ENCODE results near the gene A4GALT.

The A4GALT gene

DNA sequence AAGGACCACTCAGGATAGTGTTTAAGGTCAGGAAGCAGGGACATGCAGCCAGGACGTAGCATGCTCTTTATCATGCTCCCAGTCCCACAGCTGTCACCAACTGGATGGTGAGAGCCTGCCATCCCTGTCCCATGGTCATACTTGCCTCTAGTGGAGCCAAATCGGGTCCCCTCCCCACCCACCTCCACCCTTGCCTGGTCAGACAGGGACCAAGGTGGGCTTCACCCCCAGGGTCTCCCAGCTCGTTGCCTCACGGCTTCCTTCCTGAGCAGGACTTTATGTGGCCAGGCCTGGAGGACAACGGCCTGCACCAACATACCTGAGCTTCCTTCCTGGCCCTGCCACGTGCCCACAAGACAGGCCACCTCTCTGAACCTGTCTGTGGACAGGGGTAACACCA lies 19.8 kb downstream of the A4GALT start:
- no peak for DNase-seq

DNA sequence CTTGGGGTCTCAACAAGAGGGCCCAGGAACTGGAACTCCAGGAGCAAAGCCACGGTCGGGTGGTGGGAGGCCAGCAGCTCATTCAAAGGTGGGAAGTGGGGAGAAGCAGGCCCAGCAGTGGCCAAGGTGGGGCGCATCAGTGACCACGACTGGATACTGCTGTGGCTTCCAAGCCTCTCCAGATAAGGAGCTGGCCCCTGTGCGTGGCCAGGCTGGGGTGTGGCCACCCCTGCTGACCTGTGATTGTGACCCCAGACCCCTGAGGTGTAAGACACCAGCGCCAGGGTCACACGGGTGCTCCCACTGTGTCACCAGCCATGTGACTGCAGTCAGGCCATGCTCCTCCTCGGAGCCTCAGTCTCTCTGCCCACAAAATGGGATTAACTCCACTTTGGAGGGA lies 20.3 kb downstream of the A4GALT start:
- no peak for DNase-seq

DNA sequence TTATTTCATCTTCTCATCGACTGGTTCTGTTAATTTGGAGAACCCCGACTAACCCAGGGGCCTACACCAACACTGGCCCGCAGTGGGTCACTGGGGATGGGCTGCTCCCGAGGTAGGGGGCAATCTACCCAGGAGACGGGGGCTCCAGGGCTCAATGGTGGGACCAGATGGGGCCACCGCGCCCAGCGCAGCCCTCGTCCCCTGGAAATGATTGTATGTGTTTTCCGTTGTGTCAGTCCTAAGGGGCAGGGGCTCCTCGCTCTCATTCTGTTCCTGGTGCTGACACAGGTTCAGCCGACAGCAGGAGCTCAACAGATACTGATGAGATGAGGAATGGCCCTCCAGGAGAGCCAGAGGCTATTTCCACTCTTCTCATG lies 20.7 kb downstream of the A4GALT start:
- DNase-seq = no peak

DNA sequence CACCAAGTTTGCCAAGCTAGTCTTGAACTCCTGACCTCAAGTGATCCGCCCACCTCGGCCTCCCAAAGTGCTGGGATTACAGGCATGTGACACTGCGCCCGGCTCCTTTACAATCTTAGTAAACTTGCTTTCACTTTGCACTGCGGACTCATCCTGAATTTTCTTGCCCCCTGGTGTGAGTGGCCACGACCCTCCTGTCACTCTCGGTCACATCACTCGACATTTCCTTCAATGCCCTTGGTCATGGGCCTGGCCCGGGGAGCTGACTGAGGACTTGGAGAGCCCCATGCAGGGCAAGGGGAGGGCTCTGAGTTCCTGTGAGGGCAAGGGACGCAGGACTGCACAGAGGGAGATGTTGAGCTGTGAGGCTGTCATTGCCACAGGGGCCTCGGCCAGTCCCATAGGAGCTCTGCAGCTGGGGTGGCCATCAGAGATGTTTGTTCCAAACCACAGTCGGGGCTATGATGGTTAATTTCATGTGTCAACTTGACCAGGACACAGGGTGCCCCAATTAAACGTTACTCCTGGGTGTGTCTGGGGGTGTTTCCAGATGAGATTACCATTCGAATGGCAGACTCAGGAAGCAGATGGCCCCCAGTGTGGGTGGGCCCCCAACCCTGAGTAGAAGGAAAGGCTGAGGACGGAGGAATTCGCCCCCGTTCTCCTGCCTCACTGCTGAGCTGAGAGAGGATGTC lies 21.2 kb downstream of the A4GALT start:
- no peak for DNase-seq

DNA sequence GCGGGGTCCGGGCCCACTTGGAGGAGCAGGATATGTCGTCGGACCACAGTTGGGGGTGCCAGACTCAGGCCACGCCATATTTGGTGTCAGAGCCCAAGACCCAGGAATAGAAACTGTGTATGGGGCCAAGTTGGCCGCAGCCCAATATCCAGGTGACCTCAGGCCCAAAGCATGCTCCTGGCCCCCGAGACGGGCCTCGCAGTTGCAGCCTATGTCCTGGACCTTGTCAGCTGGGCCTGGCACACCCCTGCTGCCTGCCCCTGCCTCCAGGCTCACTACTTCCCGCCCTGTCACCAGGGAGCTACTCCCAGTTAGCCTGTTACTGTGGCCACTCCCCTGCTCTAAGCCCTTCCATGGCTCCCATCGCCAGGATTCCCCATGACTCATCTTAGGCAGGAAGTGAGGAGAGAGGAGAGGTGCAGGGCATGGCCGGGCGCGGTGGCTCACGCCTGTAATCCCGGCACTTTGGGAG lies 23.1 kb downstream of the A4GALT start:
- DNase-seq = peak; percentile 90

DNA sequence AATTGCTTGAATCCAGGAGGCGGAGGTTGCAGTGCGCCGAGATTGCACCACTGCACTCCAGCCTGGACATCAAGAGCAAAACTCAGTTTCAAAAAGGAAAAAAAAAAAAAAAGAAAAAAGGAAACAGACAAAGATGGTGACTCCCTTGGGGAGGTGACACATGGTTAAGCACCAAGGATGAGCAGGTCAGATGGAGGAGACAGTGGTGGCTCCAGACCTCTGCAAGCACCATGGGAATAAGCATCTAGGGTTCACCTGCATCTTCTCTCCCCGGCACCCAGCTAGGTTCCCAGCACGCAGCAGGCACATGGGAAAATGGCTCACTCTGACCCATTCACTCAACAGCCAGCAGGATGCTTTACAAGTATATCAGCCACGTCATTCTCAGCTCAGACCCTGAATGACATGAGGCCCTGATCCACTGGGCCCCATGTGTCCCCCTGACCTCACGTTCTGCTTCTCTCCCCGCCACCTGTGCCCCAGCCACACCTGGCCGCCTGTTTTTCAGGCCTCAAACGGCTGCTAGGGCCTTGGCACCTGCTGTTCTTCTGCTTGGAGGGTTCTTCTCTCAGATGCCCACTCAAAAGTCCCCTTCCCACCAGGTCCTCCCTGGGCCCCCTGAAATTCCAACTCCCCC lies 24.2 kb downstream of the A4GALT start:
- no peak for DNase-seq

DNA sequence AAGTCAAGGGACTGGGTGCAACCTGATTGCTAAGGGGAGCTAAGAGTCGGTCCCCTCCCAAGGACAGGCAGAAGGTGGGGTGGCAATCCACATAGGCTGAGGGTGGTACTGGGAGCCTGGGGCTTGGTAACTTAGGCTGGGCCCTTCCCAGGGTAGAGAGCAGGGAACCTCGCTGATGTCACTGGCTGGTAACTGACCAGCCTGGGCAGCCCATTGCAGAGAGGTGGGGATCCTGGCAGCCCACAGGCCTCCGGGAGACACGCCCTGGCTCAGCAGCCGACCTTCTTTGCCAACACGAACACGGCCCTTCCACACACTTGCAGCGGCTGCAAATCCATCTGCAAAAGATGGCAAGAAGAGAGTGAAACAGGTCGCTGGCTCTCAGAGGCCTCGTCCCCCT lies 25.4 kb downstream of the A4GALT start:
- no peak for DNase-seq

DNA sequence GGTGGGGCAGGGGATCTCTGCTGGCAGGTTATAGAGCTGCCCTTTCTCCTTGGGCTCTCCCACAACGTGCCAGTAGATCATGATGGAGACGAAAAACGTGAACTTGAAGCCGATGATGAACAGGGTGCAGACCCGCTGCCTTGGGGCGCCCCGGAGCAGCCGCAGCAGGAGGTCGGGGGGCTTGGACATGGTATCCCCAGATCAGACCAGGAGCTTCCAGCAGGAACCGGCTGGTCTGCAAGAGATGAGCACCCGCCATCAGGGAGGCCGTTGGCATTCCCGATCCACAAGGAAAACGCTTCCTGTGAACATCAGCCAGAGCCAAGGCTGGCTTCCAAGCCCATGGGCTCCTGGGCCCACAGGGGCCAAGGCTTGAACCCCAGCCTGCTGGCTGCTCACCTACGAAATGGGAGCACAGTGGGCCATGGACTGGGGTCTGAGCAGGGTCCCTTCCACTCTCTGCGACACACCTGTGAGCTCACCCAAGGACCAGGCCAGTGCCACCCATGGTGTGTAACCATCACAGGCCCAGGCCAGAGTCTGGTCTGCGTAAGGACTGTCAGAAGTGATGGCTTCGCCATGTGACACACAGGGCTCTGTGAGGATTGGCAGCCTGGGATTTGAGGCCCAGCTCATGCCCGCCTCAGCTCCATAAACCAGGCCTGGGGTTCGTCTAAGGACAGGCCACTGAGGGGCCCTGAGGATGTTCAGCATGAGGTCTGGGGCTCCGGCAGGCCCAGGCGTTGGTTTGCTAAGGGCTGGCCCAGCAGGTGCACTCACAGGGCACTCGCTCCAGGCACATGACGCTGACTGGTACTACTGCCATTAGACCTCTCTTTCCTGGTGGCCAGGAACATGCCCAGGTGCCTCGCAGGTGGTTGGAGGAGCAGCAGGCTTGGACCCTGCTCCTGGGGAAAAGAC lies 26.6 kb downstream of the A4GALT start:
- no peak for DNase-seq

DNA sequence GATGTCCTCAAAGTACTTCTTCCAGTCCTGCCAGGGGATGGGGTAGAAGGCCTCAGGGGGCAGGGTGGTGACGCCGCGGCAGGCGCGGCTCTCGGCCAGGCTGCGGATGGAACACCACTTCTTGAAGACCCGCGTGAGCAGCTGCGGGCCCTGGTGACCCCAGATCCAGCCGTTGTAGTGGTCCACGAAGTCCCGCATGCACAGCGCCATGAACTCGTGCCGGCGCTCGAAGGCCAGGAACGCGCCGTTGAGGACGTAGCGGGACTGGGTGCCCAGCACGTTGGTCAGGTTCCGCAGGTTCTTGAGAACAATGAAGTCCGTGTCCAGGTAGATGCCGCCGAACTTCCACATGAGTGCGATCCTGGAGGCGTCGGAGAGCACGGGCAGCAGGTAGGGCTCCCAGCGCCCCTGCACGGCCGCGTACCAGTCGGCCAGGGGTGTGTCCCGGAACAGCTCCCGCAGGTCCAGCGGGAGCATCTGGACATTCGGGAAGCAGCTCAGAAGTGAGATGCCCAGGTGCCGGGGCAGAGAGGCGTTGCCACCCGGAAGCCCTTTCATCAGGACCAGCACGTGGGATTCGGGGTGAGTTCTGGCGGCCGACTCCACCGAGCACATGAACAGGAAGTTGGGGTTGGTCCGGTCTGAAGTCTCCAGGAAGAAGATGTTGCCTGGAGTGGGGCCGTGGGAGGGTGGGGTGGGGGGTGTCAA lies 27.5 kb downstream of the A4GALT start:
- DNase-seq = no peak

DNA sequence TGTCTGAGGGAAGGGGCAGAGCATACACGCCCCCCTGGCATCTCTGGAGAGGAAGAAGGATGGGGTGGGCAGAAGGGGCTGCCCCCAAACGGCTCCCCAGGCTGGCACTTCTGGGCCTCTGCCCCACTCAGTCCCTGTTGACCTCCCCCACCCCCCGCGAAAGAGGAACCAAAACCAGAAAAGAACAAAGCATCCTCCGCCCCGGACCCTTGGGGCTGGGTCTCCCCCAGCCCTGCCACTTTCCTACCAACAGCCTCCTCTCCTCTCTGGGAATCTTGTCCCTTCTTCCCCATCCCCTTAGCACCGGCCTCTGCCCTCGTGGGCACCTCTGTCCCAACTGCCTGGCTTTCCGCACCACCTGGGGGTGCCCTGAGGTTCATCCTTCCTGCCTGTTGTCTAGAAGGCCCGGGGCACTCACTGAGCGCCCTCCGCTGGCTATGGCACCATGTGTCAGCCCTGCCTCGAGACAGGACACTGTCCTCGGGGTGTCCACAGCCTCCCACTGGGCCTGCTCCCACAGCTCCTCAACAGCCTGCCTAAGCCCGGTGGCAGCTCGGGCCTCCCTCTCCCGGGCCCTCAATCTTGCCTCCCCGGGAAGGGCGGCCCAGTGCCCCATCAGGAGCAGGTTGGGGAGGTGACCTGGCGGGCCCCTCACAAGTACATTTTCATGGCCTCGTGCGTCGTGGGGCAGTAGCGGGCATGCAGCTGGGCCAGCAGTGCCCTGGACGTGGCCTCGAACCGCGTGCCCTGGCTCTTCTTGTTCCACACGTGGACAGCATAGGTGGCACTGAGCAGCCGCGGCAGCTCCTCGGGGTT lies 28.2 kb downstream of the A4GALT start:
- DNase-seq = no peak

DNA sequence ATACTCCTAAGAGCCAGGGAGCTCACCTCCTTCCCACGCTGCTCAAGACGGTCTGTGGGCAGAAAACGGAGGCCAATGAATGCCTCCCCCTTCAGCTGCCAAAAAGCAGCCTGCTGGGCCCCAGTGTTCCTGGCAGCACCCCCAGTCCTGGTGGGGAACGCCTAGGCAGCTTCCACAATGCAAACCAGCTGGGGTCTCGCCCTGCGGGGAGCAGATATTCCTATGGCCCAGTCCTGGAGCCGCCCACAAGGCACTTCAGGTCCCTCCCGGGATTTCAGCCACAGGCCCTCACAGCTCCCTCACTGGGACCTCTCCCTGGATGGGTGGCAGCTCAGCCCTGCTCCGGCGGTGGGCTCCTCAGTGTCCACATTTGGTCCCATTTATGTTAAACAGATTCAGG lies 29.2 kb downstream of the A4GALT start:
- DNase-seq = no peak

DNA sequence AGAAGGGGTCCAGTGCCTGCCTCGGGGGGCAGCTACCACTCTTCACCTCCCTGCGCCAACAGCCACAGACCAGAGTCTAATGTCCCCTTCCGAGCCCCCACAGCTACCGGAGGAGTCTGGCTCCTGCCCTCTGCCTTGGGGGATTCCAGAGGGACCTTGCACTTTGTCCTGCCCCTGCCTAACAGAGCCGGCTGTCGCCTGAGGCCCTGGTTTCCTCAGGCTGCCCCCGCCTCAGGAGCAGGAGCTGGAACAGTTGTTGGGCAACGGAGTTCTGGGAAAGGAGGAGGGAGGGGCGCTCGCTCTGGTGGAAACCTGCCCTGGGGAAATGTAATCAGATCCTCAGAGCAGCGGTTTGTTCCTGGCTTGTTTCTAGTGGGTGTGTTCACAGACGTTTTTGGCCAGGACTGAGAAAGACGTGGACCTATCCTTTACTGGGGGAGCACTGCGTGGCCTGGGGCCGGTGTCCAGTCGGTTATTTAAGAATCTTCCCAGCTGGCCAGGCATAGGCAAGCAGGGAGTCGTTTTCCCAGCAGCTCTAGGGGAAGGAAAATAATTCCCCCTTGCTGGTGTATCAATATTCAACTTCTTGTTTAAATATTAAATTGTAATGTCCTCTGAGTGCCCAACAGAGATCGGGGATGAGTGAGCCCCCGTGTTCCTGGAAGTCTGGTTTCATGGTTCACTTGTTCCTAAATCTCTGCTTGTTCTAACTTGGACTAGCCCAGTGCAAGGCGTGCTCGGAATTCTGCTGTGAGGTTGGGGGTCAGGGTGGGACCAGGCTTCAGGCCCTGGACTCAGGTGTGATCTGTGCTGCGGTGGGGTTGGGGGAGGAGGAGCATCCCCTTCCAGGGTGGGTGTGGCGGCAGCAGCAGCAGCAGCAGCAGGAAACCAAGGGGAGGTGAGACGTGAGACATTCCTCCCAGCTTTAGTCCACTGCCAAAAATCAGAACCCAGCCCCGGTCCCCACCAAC lies 32.1 kb downstream of the A4GALT start:
- peak; percentile 87 for DNase-seq

DNA sequence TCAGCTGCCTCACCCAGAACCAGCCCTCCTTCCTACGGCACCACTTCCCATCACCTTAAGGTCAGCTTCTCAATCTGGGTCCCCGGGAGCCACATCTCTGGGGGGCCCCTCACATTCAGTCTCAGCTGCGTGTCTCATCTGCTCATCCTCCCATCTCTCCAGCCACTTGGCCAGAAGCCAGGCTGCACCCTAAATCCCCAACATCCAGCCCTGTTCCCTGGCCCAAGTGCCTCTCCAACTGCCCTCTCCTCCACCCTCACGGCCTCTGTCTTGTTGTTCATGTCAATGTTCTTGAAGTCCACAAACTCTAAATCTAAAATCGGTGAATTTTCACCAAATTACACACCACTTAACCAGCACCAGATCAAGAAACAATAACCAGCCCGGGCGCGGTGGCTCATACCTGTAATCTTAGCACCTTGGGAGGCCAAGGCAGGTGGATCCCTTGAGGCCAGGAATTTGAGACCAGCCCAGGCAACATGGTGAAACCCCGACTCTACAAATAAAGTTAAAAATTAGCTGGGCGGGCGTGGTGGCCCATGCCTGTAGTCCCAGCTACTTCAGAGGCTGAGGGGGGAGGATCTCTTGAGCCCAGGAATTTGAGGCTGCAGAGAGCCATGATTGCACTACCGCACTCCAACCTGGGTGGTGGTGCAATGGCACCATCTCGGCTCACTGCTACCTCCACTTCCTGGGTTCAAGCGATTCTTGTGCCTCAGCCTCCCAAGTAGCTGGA lies 33.7 kb downstream of the A4GALT start:
- no peak for DNase-seq

DNA sequence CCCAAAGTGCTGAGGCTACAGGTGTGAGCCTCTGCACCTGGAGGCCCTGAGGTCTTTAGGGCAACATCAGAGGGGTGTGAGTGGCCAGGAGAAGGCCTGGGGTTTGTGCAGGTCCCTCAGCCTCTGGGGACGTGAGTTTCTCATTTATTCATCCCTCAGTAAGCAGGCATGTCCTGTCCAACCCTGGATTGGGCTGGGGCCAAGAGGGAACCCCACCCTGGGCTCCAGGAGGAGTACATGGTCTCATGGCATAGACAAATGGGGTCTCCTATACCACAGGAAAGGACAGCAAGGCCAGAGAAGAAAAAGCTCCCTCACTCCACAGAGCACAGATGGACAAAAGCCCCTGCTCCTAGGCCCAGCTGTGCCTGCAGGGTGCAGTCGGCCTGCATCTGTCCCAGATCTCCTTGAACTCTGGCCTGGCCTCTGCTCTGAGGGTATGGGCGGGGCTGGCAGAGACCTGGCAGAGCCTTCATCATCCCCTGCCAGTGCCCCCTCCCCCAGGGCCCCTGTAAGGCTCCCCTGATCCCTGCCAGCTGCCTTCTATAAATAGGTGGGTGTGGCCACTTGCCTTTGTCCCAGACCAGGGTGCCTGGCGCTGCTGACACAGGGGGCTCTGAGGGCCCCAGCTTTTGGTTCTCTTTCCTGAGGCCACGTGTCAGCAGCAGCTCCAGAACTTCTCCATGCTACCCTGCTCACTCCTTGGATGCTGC lies 34.6 kb downstream of the A4GALT start:
- DNase-seq = no peak

DNA sequence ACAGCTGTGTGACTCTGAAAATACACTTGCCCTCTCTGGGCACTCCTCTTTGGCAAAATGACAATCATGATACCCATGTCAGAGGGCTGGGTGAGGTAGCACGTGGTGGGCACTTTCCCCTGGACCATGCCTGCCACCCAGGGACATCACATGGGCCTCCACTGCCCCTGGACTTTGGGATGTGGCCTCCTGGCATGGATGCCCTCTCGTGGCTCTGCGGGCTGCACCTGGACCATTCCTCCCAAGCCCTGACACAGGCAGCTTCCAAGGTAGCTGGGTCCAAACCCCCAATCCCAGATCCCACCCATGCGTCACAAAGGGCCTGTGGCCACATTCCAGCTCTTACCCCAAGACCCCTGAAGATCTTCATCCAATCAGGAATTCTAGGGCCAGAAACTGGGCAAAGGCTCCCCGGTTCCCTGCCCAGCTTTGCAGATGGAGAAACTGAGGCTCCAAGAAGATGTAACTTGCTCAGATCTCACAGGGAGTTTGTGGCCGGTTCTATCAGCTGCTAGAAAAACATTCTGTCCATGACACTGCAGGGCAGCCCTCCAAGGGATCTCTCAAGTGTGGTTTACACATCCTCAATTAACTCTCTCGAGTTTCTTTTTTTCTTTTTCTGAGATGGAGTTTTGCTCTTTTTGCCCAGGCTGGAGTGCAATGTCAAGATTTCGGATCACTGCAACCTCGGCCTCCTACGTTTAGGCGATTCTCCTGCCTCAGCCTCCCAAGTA lies 36.0 kb downstream of the A4GALT start:
- DNase-seq = peak; percentile 41

DNA sequence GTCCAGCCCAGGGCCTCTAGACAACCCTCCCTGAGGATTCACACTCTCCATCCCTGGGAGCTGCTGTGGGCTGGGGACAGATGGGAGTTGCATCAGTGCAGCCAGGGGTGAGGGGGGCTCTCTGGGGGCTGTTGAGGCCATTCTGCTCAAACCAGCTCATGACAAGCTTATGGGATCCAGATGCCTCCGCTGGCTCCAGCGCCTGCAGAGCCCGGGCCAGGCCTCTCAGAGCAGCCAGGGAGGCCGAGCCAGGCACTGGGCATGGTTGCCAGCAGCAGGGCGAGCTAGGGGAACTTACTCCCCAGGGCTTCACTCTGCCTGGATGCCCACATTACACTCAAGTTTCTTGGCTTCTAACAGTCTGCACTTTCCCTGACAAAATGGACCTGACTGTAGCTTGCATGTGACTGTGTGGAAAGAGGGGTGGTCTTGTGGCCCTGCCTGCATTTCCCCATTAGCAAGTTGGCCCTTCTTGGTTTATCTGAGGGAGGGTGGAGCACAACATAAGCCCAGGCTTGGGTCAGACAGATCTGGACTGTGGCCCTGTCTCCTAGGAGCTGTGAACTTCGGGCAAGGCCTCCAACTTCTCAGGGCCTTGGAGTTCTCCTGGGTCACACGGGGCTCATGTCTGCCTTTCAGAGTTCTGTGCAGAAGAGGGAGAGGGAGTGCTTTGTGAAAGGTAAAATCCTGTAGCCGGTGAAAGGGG lies 36.9 kb downstream of the A4GALT start:
- DNase-seq = peak; percentile 25

DNA sequence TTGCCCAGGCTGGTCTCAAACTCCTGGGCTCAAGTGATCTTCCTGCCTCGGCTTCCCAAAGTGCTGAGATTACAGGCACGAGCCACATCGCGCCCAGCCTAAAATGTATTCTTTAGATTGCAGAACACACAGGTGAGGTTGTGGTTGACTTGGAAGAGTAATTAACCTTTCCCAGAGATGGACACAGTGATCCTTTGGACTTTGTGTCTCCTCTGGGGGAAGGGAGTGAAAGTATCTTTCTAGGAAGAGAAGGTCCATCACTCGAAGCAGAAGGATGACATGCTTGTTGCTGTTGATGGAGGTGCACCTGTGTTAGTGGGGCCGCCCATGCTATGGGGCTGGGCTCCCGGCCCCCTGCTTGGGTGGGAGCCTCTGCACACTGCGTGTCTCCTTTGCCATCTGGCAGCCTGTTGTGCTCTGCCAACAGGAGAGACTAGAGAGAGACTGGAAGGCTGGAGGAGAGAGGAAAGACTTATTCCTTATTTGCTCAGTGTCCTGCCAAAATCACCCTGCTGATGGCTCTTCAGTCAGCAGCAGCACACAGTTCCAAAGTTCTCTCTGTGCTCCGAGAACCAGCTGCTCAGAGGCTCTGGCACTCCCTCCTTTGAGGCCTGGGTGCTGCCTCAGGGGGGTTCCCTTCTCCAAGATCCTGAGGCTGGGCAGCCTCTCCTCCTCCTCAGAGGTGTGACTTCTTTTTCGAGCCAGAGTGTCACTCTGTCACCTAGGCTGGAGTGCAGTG lies 38.4 kb downstream of the A4GALT start:
- DNase-seq = no peak
